Measurements from ENCODE around the gene ARHGEF17. TPM values are rescaled to one million over a fixed set of nuclear protein-coding genes. Genes with fewer than 3 reads are reported as not detected.
A peak's percentile ranks its signal among the peaks of the same experiment; 100 is the strongest.

The ARHGEF17 gene, protein sequence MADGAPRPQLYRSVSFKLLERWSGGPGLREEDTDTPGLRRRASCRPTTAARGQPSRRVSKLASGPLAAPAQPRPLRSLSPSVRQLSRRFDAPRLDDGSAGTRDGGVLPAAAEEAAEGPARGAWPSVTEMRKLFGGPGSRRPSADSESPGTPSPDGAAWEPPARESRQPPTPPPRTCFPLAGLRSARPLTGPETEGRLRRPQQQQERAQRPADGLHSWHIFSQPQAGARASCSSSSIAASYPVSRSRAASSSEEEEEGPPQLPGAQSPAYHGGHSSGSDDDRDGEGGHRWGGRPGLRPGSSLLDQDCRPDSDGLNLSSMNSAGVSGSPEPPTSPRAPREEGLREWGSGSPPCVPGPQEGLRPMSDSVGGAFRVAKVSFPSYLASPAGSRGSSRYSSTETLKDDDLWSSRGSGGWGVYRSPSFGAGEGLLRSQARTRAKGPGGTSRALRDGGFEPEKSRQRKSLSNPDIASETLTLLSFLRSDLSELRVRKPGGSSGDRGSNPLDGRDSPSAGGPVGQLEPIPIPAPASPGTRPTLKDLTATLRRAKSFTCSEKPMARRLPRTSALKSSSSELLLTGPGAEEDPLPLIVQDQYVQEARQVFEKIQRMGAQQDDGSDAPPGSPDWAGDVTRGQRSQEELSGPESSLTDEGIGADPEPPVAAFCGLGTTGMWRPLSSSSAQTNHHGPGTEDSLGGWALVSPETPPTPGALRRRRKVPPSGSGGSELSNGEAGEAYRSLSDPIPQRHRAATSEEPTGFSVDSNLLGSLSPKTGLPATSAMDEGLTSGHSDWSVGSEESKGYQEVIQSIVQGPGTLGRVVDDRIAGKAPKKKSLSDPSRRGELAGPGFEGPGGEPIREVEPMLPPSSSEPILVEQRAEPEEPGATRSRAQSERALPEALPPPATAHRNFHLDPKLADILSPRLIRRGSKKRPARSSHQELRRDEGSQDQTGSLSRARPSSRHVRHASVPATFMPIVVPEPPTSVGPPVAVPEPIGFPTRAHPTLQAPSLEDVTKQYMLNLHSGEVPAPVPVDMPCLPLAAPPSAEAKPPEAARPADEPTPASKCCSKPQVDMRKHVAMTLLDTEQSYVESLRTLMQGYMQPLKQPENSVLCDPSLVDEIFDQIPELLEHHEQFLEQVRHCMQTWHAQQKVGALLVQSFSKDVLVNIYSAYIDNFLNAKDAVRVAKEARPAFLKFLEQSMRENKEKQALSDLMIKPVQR (N-terminal part only)
- 77.9 and 78.1 TPM in 2 replicates for total RNA-seq (2022)
- percentile 80 among the genes with signal in this experiment for Bru-seq, nascent RNA
- percentile 82 among the genes with signal in this experiment for BruChase-seq, experiment 1, labeled RNA remaining after a 2-hour chase
- BruChase-seq, experiment 2, labeled RNA remaining after a 6-hour chase = percentile 79 among the genes with signal in this experiment
- long read RNA-seq, full-length matches to known transcripts = 13 of 40 reads
- long read RNA-seq, partial matches to known transcripts = 8 of 40 reads
- long read RNA-seq, other reads (novel, unspliced or antisense) = 19 of 40 reads

DNA sequence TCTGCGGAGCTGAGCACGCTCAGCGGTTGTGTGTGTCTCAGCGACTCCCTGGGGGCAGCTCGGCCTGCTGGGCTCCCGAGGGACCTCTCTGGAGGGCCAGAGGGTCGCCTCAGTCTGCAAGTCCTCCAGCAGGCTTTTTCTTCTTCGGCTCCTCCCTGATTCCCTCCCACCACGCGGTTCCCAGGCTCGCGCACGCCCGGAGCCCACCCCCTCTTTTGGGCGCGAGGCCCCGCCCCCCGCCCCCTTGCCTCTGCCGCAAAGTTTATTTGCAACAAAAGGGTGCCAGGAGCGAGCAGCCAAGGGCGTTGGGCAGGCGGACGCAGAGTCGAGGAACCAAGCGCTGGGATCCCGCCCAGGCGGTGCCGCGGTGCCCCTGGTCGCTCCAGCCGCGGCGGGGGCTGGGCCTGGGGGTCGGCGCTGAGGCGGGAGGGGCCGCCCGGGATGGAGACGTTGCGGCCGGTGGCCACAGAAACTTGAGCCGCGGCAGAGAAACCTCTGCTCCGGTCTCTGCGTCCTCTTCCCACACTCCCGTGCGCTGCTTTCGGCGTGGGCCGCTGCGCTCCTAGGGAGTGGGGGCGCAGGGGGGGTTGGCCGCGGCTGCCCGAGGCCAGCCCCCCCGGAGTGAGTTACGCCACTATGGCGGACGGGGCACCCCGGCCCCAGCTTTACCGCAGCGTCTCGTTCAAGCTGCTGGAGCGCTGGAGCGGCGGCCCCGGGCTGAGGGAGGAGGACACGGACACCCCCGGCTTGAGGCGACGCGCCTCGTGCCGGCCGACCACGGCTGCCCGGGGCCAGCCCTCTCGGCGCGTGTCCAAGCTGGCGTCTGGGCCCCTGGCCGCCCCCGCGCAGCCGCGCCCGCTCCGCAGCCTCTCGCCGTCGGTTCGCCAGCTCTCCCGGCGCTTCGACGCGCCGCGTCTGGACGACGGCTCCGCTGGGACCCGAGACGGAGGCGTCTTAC is at the start of gene ARHGEF17:
Gene ARHGEF17, plus strand, starts transcription at position 274 of the 958 bp plus-strand sequence. Its CDS starts 363 bp downstream, at position 637.
- ChIA-PET CTCF (interaction anchor here (0.6 to 6.0 kb wide), 38 partner anchors 9 to 583 kb away, joined by 3 to 285 read pairs (median 7); partner anchors contain the start of genes FAM168A, FCHSD2 and P2RY6), POLR2A (interaction anchor here (0.6 to 1.8 kb wide), 16 partner anchors 11 to 1444 kb away, joined by 3 to 36 read pairs (median 8); partner anchors contain the start of gene P2RY6)
- Mint-ChIP-seq H3K4me1 (ENCODE audit: low read depth, unreplicated experiment) (peaks cover 34% of the 10 kb centered on the region), H3K36me3 (ENCODE audit: insufficient read depth, unreplicated experiment) (peaks cover 48% of the 10 kb centered on the region), H3K27me3 (ENCODE audit: insufficient read depth, unreplicated experiment) (no peaks in the 10 kb centered on the region), H3K9me3 (ENCODE audit: unreplicated experiment) (no peaks in the 10 kb centered on the region), H3K27ac (ENCODE audit: unreplicated experiment) (peak within 1 kb of the TSS; percentile 87), H3K4me3 (ENCODE audit: unreplicated experiment) (peak within 1 kb of the TSS; percentile 76)
- Histone ChIP-seq H3K27me3 (replicated peaks; ENCODE audit: control insufficient read depth, insufficient read depth, low read length) (no peaks in the 10 kb centered on the region), H3K9me3 (no peaks in the 10 kb centered on the region), H3K36me3 (ENCODE audit: control insufficient read depth, insufficient read depth, low read length) (no peaks in the 10 kb centered on the region; the same call in 1 of the 2 replicates), H3K4me3 (ENCODE audit: low read depth, low read length) (peak within 1 kb of the TSS; percentile 94), H3K4me1 (peaks cover 39% of the 10 kb centered on the region)
- TF ChIP-seq, protein P1, sequence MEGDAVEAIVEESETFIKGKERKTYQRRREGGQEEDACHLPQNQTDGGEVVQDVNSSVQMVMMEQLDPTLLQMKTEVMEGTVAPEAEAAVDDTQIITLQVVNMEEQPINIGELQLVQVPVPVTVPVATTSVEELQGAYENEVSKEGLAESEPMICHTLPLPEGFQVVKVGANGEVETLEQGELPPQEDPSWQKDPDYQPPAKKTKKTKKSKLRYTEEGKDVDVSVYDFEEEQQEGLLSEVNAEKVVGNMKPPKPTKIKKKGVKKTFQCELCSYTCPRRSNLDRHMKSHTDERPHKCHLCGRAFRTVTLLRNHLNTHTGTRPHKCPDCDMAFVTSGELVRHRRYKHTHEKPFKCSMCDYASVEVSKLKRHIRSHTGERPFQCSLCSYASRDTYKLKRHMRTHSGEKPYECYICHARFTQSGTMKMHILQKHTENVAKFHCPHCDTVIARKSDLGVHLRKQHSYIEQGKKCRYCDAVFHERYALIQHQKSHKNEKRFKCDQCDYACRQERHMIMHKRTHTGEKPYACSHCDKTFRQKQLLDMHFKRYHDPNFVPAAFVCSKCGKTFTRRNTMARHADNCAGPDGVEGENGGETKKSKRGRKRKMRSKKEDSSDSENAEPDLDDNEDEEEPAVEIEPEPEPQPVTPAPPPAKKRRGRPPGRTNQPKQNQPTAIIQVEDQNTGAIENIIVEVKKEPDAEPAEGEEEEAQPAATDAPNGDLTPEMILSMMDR (IDR thresholded peaks at IDR 0.05; ENCODE audit: insufficient read depth in 1 of 2, low read depth in 1 of 2, low read length in 1 of 2, severe bottlenecking in 1 of 2, unreplicated experiment in 1 of 2) = no peak
- intact Hi-C loops (cut with micrococcal nuclease; ENCODE audit: unreplicated experiment) = no loop called here
- DNase-seq = peak; percentile 91 to 93
- BruUV-seq (replicated peaks) = TSS peak; percentile 27

DNA sequence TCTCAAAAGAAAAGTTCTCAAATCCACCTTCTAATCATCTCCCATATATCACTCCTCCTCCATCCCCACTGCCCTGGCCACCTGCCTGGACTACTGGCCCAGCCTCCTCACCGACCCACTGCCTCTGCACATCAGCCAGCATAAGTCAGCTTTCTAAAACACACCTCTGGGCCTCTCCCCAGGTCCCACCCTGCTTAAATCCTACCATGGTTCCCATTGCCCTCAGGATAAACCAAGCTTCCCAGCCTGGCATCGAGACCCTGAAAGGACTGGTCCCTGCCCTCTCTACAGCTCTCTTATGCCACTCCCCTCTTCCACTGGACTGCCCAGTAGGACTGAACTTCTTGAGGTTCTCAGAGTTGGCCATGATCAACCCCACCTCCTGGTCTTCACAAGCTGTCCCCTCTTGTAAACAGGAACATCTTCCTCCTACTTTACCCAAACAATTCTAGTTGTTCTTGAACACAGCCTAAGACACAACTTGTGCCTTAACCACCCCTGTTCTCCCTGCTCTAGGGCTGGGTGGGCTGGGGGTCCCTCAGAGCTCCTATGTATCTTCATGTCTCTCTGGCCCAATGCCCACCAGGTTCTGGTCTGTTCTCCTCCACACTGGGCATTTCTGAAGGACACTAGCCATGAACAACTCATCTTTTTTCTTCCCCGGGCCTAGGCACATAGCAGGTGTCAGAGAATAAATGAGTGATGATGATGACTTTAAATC is 48.5 kb upstream of the ARHGEF17 start:
- Histone ChIP-seq H3K4me1 (peaks cover 8% of the 10 kb centered on the region), H3K36me3 (ENCODE audit: control insufficient read depth, insufficient read depth, low read length) (no peaks in the 10 kb centered on the region), H3K27me3 (replicated peaks; ENCODE audit: control insufficient read depth, insufficient read depth, low read length) (no peaks in the 10 kb centered on the region), H3K4me3 (ENCODE audit: low read depth, low read length) (no peak overlapping the region), H3K9me3 (no peaks in the 10 kb centered on the region)
- no TSS peak for BruUV-seq (replicated peaks)
- H3K36me3 Mint-ChIP-seq (ENCODE audit: insufficient read depth, unreplicated experiment) = no peaks in the 10 kb centered on the region
- peaks cover 21% of the 10 kb centered on the region for H3K4me1 Mint-ChIP-seq (ENCODE audit: low read depth, unreplicated experiment)
- POLR2A ChIA-PET = no interaction called here
- intact Hi-C loops (cut with micrococcal nuclease; ENCODE audit: unreplicated experiment) = no loop called here
- TF ChIP-seq, protein P1 (IDR thresholded peaks at IDR 0.05; ENCODE audit: insufficient read depth in 1 of 2, low read depth in 1 of 2, low read length in 1 of 2, severe bottlenecking in 1 of 2, unreplicated experiment in 1 of 2) = no peak
- no peak for DNase-seq
- no peaks in the 10 kb centered on the region for H3K27me3 Mint-ChIP-seq (ENCODE audit: insufficient read depth, unreplicated experiment)
- CTCF ChIA-PET = no interaction called here
- no peaks in the 10 kb centered on the region for H3K9me3 Mint-ChIP-seq (ENCODE audit: unreplicated experiment)
- H3K27ac Mint-ChIP-seq (ENCODE audit: unreplicated experiment) = no peak overlapping the region
- H3K4me3 Mint-ChIP-seq (ENCODE audit: unreplicated experiment) = no peak overlapping the region

All from Caco-2 (cell line).